Naive thymus-derived CD4-positive, alpha-beta T cell (primary cell): ENCODE measurements around the gene F12. TPM values are rescaled to one million over a fixed set of nuclear protein-coding genes. Genes with fewer than 3 reads are reported as not detected.
"Not testable (repeated sequence)": the region's sequence is repeated elsewhere in the genome, so short reads cannot be mapped to it uniquely, and the experiment has no call there.

Experiments used
- ATAC-seq: fragments of 150-1000 bp; cut with Tn5 transposase; 2 replicates; pipeline ENCODE4 v1.10.0; 2021; ENCODE audit warnings: mild to moderate bottlenecking, moderate library complexity
- CTCF ChIA-PET: fragments of 350-600 bp; sonication (Branson Sonifier 250); formaldehyde crosslinking; loops from one replicate; lab custom pipeline; 2021; ENCODE audit warnings: antibody characterized with exemption; lab: Charles Lee
- POLR2A ChIA-PET: fragments of 350-600 bp; sonication (Branson Sonifier 250); formaldehyde crosslinking; loops from one replicate; lab custom pipeline; 2021; ENCODE audit warnings: antibody characterized with exemption, inconsistent platforms; lab: Charles Lee
- DNase-seq, 9 donors: peaks; one replicate each; pipeline versions ENCODE4 v3.0.0 to v3.0.0-alpha.2; 2020 to 2022; ENCODE audit warnings: mixed read lengths in 1 of 9
- H3K27ac ChIP-seq: one replicate; pipeline ENCODE4 v1.7.0; 2013; ENCODE audit warnings: mild to moderate bottlenecking, low read depth, low read length, moderate library complexity
- H3K27me3 ChIP-seq, 2 donors: one replicate each; pipeline ENCODE4 v1.7.0; 2013; ENCODE audit warnings: low read length in 2 of 2, mild to moderate bottlenecking in 2 of 2, moderate library complexity in 2 of 2; ENCODE audit not compliant: control insufficient read depth in 2 of 2, insufficient read depth in 2 of 2
- H3K36me3 ChIP-seq, 3 experiments: 1 replicate in 2 of 3; 2 replicates in 1 of 3; pipeline ENCODE4 v1.7.0; 2013; ENCODE audit warnings: low read length in 3 of 3, mild to moderate bottlenecking in 3 of 3, moderate library complexity in 1 of 3; ENCODE audit not compliant: insufficient read depth in 3 of 3, control insufficient read depth in 2 of 3
- H3K4me1 ChIP-seq, 2 donors: one replicate each; pipeline ENCODE4 v1.7.0; 2013; ENCODE audit warnings: low read length in 2 of 2, mild to moderate bottlenecking in 2 of 2, moderate library complexity in 1 of 2; ENCODE audit not compliant: control insufficient read depth in 2 of 2, insufficient read depth in 2 of 2
- H3K4me3 ChIP-seq: 2 replicates; pipeline ENCODE4 v1.7.0; 2013; ENCODE audit warnings: mild to moderate bottlenecking, low read length
- H3K9me3 ChIP-seq, 3 experiments: 1 replicate in 2 of 3; 2 replicates in 1 of 3; pipeline ENCODE4 v1.7.0; 2013; ENCODE audit warnings: low read length in 3 of 3; ENCODE audit not compliant: control insufficient read depth in 2 of 3
- H3K27ac Mint-ChIP-seq, 9 donors: one replicate each; pipeline ENCODE4 v1.8.0; 2020 to 2022; ENCODE audit warnings: mixed read lengths in 9 of 9, mild to moderate bottlenecking in 8 of 9, moderate library complexity in 5 of 9, inconsistent platforms in 2 of 9
- H3K27me3 Mint-ChIP-seq, 5 donors: one replicate each; pipeline ENCODE4 v1.8.0; 2021 to 2022; ENCODE audit warnings: mixed read lengths in 5 of 5, mild to moderate bottlenecking in 1 of 5
- H3K36me3 Mint-ChIP-seq, 5 donors: one replicate each; pipeline ENCODE4 v1.8.0; 2020 to 2022; ENCODE audit warnings: mixed read lengths in 5 of 5, mild to moderate bottlenecking in 3 of 5, inconsistent platforms in 1 of 5
- H3K4me1 Mint-ChIP-seq, 7 donors: one replicate each; pipeline ENCODE4 v1.8.0; 2020 to 2022; ENCODE audit warnings: mixed read lengths in 7 of 7, mild to moderate bottlenecking in 3 of 7, inconsistent platforms in 1 of 7
- H3K4me3 Mint-ChIP-seq, 10 donors: one replicate each; pipeline ENCODE4 v1.8.0; 2020 to 2022; ENCODE audit warnings: mild to moderate bottlenecking in 10 of 10, mixed read lengths in 10 of 10, moderate library complexity in 6 of 10, inconsistent platforms in 2 of 10
- H3K9me3 Mint-ChIP-seq, 11 donors: one replicate each; pipeline ENCODE4 v1.8.0; 2020 to 2022; ENCODE audit warnings: mixed read lengths in 11 of 11, mild to moderate bottlenecking in 4 of 11, inconsistent platforms in 1 of 11, moderate library complexity in 1 of 11
- intact Hi-C, 2 donors: fragments of 100-400 bp; cut with micrococcal nuclease; formaldehyde crosslinking; loops; one replicate each; pipeline ENCODE4 v1.15.1; 2023
- polyA plus RNA-seq, 2 donors: library from polyadenylated mRNA; unstranded; fragments of 300-500 nt; fragmentation: Illumina TruSeq; gene quantifications; one replicate each; pipeline ENCODE4 v1.2.3, GENCODE V29; 2021
- total RNA-seq, 6 experiments: library from RNA in 5 of 6; stranded (reverse) in 5 of 6; gene quantifications; 1 replicate in 5 of 6; 2 replicates in 1 of 6; pipeline ENCODE4 v1.2.3 and lab custom pipeline; 2021 to 2026

Gene F12
- total and polyA plus RNA-seq, 7 experiments from 2014 or later, result 0.16 to 2.1 (median 0.49) TPM; not detected in 3

DNA sequence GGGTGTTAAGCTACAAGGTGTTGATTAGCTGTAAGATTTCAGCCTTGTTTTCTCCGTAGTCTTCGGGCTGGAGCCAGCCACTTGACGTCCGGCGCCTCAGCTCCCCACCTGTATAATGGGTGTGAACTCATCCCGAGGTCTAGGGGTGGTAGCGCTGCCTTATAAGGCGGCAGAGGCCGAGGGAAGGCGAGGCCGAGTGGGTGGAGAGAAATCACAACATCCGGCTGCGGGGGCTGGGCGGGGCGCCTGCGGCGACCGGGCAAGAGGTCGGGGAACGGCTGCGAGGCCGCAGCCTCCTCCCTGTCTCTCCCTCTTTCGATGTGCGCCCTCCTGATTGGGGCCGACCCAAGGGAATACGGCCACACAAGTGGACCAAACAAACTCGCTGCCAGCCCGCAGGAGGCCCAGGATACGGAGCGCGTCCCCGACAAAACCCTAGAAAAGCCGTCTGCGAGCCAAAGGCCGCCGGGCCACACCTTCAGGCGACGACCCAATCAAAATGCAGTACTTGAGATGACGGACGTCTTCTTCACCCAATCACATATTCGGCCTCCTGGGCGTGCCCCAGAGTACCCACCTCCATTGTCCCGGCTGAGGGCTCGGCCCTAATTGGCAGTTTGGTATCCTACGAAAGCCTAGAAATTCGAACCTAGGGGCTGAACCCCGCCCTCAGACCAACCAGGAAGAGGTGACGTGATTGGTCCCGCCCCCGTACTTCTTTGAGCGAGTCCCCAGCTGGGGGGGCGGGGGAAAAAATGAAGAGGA lies 16.6 kb upstream of the F12 start:
- H3K4me3 ChIP-seq, result peak overlapping the region; percentile 67
- ChIA-PET CTCF (interaction anchor here (1.0 to 10.3 kb wide), 3 partner anchors 23 to 35 kb away, joined by 3 to 116 read pairs (median 91); partner anchors contain the start of gene PFN3), POLR2A (interaction anchor here (0.8 to 23.7 kb wide), 15 partner anchors 7 to 891 kb away, joined by 3 to 804 read pairs (median 7); partner anchors contain the start of genes F12, PDLIM7, PRR7 and RGS14)
- Mint-ChIP-seq H3K9me3 (peaks cover 0 to 3% (median 0%) of the 10 kb centered on the region in 11 donors), H3K27me3 (peaks cover 0 to 3% (median 0%) of the 10 kb centered on the region in 5 donors), H3K27ac (peak overlapping the region; percentile 92 to 98 (median 96)), H3K36me3 (peaks cover 0 to 23% (median 4%) of the 10 kb centered on the region in 5 donors), H3K4me3 (peak overlapping the region; percentile 87 to 96 (median 90)), H3K4me1 (peaks cover 33 to 54% (median 38%) of the 10 kb centered on the region in 7 donors)
- peak; percentile 89 to 100 (median 100) for DNase-seq
- H3K27me3 ChIP-seq, result no peaks in the 10 kb centered on the region
- peak overlapping the region; percentile 82 for H3K27ac ChIP-seq
- peak; percentile 89 for ATAC-seq
- intact Hi-C loops, result loop anchor here (1.0 to 5.0 kb wide), 17 partner anchors 13 to 889 kb away; partner anchors contain the start of genes FAM193B (in 2 of the 2), PDLIM7 (in 2 of the 2), RNF44 (in 2 of the 2) and DDX41 (in 1 of the 2)
- peaks cover 0 to 10% (median 0%) of the 10 kb centered on the region in 3 experiments for H3K36me3 ChIP-seq
- H3K4me1 ChIP-seq, result peaks cover 27 to 36% of the 10 kb centered on the region in 2 donors
- H3K9me3 ChIP-seq, result no peaks in the 10 kb centered on the region

GRCh38 chr5:177425196-177425800 lies 15.9 kb upstream of the F12 start:
- H3K4me1 ChIP-seq, result peaks cover 20 to 30% of the 10 kb centered on the region in 2 donors
- CTCF ChIA-PET, result interaction anchor here (0.6 to 10.3 kb wide), 5 partner anchors 16 to 36 kb away, joined by 3 to 116 read pairs (median 5); partner anchors contain the start of genes F12 and PFN3
- H3K4me3 ChIP-seq, result peak overlapping the region; percentile 67
- no peaks in the 10 kb centered on the region for H3K27me3 ChIP-seq
- POLR2A ChIA-PET, result interaction anchor here (0.8 to 23.7 kb wide), 9 partner anchors 8 to 890 kb away, joined by 3 to 804 read pairs (median 19); partner anchors contain the start of genes F12 and PRR7
- peaks cover 26 to 48% (median 32%) of the 10 kb centered on the region in 7 donors for H3K4me1 Mint-ChIP-seq
- H3K36me3 ChIP-seq, result peaks cover 0 to 3% (median 0%) of the 10 kb centered on the region in 3 experiments
- peak overlapping the region; percentile 92 to 98 (median 96) for H3K27ac Mint-ChIP-seq
- no peak for ATAC-seq
- peaks cover 0 to 3% (median 0%) of the 10 kb centered on the region in 5 donors for H3K27me3 Mint-ChIP-seq
- H3K4me3 Mint-ChIP-seq, result peak overlapping the region; percentile 87 to 96 (median 90)
- H3K27ac ChIP-seq, result peak overlapping the region; percentile 82
- no peak for DNase-seq
- H3K36me3 Mint-ChIP-seq, result peaks cover 0 to 18% (median 4%) of the 10 kb centered on the region in 5 donors
- peaks cover 0 to 4% (median 0%) of the 10 kb centered on the region in 11 donors for H3K9me3 Mint-ChIP-seq
- intact Hi-C loops, result loop anchor here (1.0 to 5.0 kb wide), 2 partner anchors 35 to 888 kb away; partner anchors contain the start of gene RNF44 (in 1 of the 2)
- H3K9me3 ChIP-seq, result no peaks in the 10 kb centered on the region

- no peak for ATAC-seq
- Mint-ChIP-seq H3K4me3 (no peak overlapping the region), H3K27me3 (peaks cover 0 to 3% (median 0%) of the 10 kb centered on the region in 5 donors), H3K36me3 (peaks cover 0 to 8% (median 3%) of the 10 kb centered on the region in 5 donors), H3K9me3 (peaks cover 0 to 4% (median 0%) of the 10 kb centered on the region in 11 donors), H3K4me1 (peaks cover 10 to 31% (median 17%) of the 10 kb centered on the region in 7 donors), H3K27ac (peak overlapping the region in 1 of 9 donors; percentile 42)
- no peak for DNase-seq
- Histone ChIP-seq H3K4me3 (no peak overlapping the region), H3K4me1 (peaks cover 10 to 16% of the 10 kb centered on the region in 2 donors), H3K27ac (no peak overlapping the region), H3K36me3 (no peaks in the 10 kb centered on the region), H3K9me3 (no peaks in the 10 kb centered on the region), H3K27me3 (no peaks in the 10 kb centered on the region)
- ChIA-PET POLR2A (interaction anchor here (3.4 to 23.7 kb wide), 4 partner anchors 8 to 23 kb away, joined by 15 to 804 read pairs (median 194); partner anchors contain the start of genes F12 and PRR7), CTCF (interaction anchor here (1.0 to 10.2 kb wide), 5 partner anchors 10 to 31 kb away, joined by 3 to 91 read pairs (median 4); partner anchors contain the start of gene PRR7)
- intact Hi-C loops, result no loop called here
Measured at GRCh38 chr5:177423671-177424070, 14.3 kb upstream of the F12 start.

- Histone ChIP-seq H3K4me1 (peaks cover 10 to 12% of the 10 kb centered on the region in 2 donors), H3K4me3 (no peak overlapping the region), H3K36me3 (no peaks in the 10 kb centered on the region), H3K27me3 (no peaks in the 10 kb centered on the region), H3K27ac (no peak overlapping the region), H3K9me3 (no peaks in the 10 kb centered on the region)
- no peaks in the 10 kb centered on the region for H3K36me3 Mint-ChIP-seq
- ATAC-seq (no peak), DNase-seq (no peak)
- H3K4me1 Mint-ChIP-seq, result peaks cover 9 to 25% (median 16%) of the 10 kb centered on the region in 7 donors
- peaks cover 0 to under 1% (median 0%) of the 10 kb centered on the region in 5 donors for H3K27me3 Mint-ChIP-seq
- peak overlapping the region in 1 of 9 donors; percentile 48 for H3K27ac Mint-ChIP-seq
- H3K4me3 Mint-ChIP-seq, result no peak overlapping the region
- intact Hi-C loops, result no loop called here
- H3K9me3 Mint-ChIP-seq, result peaks cover 0 to 2% (median 0%) of the 10 kb centered on the region in 11 donors
- CTCF ChIA-PET, result interaction anchor here (1.5 kb wide), 1 partner anchor 18 kb away, joined by 6 read pairs; no protein-coding TSS in a partner anchor
- POLR2A ChIA-PET, result interaction anchor here (0.9 to 23.7 kb wide), 4 partner anchors 8 to 26 kb away, joined by 3 to 804 read pairs (median 92); partner anchors contain the start of genes GRK6 and PRR7
Measured at GRCh38 chr5:177421062-177421798, 11.9 kb upstream of the F12 start.

GRCh38 chr5:177420472-177420871 lies 11.1 kb upstream of the F12 start:
- ChIA-PET POLR2A (interaction anchor here (11.1 to 23.7 kb wide), 2 partner anchors 9 to 26 kb away, joined by 179 to 804 read pairs; partner anchors contain the start of genes GRK6 and PRR7), CTCF (interaction anchor here (0.8 kb wide), 1 partner anchor 28 kb away, joined by 4 read pairs; no protein-coding TSS in a partner anchor)
- H3K9me3 ChIP-seq, H3K27ac ChIP-seq, intact Hi-C loops, H3K36me3 ChIP-seq, DNase-seq, H3K36me3 Mint-ChIP-seq, H3K27me3 Mint-ChIP-seq, H3K4me3 Mint-ChIP-seq, H3K27me3 ChIP-seq, H3K4me3 ChIP-seq, ATAC-seq, H3K27ac Mint-ChIP-seq, H3K9me3 Mint-ChIP-seq, H3K4me1 ChIP-seq: not testable (repeated sequence)
- peaks cover 6 to 22% (median 15%) of the 10 kb centered on the region in 7 donors for H3K4me1 Mint-ChIP-seq
